HG02763 (cell line): ENCODE measurements around the gene TBC1D1.
"Not testable (repeated sequence)": the region's sequence is repeated elsewhere in the genome, so short reads cannot be mapped to it uniquely, and the experiment has no call there.

ENCODE experiments used
- ATAC-seq: cut with Tn5 transposase; IDR thresholded peaks from one replicate; pipeline ENCODE4 v1.9.1; 2021; ENCODE audit warnings: mild to moderate bottlenecking, moderate library complexity; ENCODE audit not compliant: unreplicated experiment

Gene TBC1D1

GRCh38 chr4:37917388-37917787, 26.5 kb downstream of the TBC1D1 start:
- ATAC-seq: no peak

- ATAC-seq: no peak
Measured at GRCh38 chr4:37918653-37919052, 27.8 kb downstream of the TBC1D1 start.

GRCh38 chr4:37922328-37922727, 31.4 kb downstream of the TBC1D1 start:
- no peak for ATAC-seq

GRCh38 chr4:37923089-37923488, 32.2 kb downstream of the TBC1D1 start:
- not testable (repeated sequence) for ATAC-seq

DNA sequence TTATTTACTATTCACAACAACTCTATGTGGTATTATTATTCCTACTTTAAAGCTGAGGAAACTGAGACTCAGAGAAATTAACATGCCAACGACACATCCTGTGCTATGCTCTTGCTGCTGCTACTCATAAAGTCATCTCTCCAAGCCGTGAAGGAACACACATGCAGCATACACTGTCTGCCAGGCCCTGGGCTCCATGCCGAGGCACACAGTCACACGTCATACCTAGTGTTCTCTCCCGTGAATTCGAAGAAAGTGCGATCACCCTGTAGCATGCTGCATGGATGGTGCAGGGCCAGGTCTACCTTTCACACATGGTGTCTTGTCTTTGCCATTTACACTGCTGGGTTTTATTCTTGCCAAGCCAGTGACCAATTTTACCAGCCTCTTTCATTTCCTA, 34.1 kb downstream of the TBC1D1 start:
- ATAC-seq: no peak

- ATAC-seq: no peak
Measured at GRCh38 chr4:37927434-37927833, 36.5 kb downstream of the TBC1D1 start.

- no peak for ATAC-seq
Measured at GRCh38 chr4:37928426-37929416, 37.8 kb downstream of the TBC1D1 start.

DNA sequence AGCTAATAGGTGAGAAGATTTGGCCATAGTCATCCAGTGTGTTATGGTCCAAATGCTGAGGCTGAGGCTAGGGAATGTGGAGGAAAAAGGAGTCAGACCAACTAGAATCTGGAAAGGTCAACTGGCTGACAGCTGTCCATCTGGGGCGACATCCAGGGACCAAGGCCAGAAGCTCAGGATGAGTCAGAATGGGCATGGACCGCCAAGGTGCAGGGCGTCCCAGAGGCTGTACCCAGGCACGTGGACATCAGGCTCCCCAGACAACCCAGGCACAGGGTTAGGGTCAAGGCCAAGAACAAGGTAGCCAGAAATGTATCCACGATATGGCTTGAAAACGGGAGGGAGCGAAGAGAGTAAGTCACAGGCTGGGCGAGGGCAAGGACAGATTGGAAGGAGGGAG, 43.2 kb downstream of the TBC1D1 start:
- no peak for ATAC-seq

GRCh38 chr4:37934609-37935008, 43.7 kb downstream of the TBC1D1 start:
- no peak for ATAC-seq

- ATAC-seq: no peak
Measured at GRCh38 chr4:37935026-37935425, 44.1 kb downstream of the TBC1D1 start.

DNA sequence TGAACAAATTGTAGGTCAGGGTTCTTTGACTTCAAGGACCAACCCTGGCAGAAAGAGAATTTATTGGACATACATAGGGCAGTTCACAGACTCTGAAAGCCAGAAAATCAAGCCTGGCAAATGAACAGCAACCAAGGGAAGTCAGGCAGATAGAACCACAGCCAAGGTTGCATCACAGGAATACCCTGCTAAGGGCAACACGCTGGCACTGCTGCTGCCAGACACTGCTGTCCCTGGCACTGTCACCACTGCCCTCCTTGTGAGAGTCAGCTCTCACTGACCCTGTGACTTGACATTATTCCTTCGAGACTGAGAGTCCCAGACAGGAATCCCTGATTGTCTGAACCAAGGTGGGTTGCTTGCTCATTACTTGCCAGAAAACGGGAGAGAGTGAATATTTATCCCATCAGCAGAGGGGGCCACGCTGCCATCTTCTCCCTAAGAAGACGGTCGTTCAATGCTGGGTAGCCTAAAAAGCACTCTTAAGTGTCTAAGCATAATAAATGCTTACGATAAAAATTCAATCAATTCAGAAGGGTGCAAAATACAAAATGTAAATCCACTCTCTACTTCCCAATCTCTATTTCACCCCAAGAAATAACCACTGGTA, 46.1 kb downstream of the TBC1D1 start:
- ATAC-seq: no peak

DNA sequence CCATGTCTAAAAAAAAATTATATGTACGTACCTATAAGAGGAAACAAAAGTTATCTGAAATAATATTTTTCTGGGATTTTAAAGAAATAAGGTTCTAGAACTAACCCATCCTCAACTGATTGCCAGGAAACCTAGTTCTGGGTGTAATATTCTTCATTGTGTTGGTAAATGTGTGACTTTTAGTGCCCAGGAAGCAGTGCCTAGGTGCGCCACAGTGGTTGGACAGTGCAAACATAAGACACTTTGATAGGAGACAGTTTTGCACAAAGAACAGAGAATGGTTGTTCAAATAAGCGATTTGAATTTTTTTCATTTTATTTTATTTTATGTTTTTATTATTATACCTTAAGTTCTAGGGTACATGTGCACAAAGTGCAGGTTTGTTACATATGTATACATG, 47.3 kb downstream of the TBC1D1 start:
- ATAC-seq: no peak

DNA sequence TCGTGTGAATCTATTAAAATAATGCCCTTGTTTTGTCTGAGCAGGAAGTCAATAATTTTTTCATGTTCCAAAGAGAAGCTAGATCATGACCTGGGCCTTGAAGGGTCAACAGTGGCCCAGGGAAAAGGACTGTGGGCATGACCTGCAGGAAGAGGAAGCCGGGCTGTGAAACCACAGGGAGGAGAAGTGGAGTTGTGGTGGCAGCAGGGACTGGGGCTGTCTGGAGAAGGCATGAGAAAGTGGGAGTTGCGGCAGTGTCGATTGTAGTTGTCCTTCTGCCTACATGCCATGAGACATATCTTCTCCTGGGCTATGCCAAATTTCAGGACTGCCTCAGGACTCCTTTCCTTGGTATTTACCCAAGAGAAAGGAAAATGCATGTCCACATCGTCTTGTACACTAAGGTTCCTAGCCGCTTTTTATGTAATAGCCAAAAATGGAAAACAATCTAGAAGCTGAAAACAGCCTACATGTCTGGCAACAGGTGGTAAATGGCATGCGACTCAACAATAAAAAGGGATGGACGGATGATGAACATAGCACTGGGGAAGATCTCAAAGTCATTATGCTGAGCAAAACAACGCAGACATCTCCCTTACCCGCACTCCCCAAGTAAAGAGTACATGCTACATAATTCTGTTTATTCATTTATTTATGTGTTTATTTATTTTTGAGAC, 55.8 kb downstream of the TBC1D1 start:
- ATAC-seq: no peak

- ATAC-seq: no peak
Measured at GRCh38 chr4:37948542-37948941, 57.7 kb downstream of the TBC1D1 start.

GRCh38 chr4:37949636-37950426, 58.9 kb downstream of the TBC1D1 start:
- no peak for ATAC-seq

DNA sequence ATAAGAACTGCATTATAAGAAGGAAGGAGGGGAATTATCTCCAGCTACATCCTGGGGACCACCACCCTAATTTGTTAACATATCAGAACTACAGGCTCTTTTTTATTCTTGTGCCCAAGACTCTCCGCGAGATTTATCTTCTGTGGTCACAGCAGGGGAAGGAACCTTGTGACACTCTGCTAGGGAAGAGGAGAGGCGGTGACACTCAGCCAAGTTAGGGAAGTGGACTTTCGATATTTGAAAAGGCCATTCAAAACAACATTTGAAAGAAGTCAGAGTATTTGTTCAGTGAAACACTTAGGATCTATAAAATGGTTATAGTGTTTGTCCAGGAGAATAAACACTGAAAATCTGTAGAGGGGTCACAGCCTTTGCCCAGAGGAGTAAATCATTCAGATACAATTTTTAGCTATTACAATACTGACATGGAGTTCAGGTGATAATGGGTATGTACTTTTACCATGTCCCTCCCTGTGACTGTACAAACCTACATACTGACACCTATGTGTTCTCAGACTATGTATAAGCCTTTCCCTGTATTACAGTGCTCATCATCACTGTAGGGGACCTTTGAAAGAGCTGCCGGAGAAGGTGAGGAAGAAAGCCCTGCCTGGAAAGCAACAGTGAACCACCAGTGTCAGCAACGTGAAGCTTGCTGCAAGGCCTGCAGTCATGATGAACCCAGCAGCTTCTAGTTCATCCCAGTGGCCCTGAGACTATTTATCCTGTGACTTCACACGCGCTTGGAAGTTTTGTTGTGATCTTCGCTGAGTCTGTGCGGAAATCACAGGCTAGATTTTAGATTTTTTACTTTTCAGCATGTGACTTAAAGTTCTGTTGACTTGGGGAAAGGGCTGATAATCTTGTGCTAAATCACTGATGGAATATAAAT, 60.8 kb downstream of the TBC1D1 start:
- no peak for ATAC-seq

DNA sequence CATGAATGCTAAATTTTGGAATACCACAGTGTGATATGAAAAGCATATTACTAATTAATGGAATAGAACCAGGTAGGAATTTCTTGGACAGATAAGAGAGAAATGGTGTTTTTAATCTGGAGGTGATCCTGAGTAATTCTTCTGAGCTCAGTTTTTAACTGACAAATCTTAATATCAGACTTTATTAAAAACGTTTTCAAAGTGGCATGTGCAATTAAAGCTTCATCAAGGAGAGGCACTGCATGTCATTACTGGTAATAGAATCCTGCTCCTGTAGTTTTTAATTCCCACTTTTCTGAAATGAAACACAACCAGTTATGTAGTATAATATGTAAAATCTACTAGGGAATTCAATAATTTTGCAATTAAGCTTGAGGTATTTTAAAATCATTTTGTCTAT, 62.3 kb downstream of the TBC1D1 start:
- ATAC-seq: no peak

- ATAC-seq: no peak
Measured at GRCh38 chr4:37953620-37954293, 62.9 kb downstream of the TBC1D1 start.

GRCh38 chr4:37956941-37957340, 66.1 kb downstream of the TBC1D1 start:
- no peak for ATAC-seq
